ENCODE data around the gene DEFB118.
"Not testable (repeated sequence)": the region's sequence is repeated elsewhere in the genome, so short reads cannot be mapped to it uniquely, and the experiment has no call there.

The DEFB118 gene, protein sequence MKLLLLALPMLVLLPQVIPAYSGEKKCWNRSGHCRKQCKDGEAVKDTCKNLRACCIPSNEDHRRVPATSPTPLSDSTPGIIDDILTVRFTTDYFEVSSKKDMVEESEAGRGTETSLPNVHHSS

DNA sequence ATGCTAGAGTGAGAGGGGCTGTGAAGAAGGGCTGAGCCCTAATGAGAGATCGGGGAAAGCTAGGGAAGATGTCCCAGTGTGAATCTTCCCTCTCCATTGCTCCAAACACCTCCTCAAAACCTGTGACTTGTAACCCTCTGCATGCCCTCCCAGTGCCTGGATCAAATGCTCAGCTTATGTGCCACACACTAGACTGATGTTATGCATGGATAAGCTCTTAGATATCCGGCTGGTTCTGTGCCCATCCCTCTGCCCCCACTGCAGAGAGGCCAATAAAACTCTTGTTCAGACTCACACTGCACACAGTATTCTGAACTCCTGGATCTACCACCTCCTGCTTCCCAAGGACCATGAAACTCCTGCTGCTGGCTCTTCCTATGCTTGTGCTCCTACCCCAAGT lies at the start of gene DEFB118:
TSS of gene DEFB118 (plus strand) at position 301 of the 400 bp plus-strand sequence. CDS start at position 351, 50 bp downstream.
- FAIRE-seq (no peak), DNase-seq (ENCODE audit: extremely low spot score, insufficient read length, low read depth) (no peak)

DNA sequence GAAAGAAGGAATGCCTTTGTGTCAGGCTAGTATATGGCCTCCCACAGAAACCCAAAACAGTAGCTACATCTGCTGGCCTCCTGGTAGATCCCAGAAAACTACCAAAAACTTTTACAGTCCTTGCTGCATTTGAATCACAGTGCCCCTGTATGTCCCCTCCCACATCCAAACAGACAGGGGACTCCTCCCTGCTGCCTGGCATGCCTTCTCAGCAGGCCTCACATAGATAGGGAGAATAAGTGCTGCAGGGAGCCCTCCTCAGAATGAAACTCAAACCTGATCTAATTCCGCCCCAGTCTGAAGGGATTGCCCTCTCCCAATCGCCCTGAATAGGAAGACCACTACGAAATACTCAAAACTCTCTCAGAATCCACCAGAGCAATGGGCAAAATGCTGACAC lies 45.9 kb upstream of the DEFB118 start:
- DNase-seq (ENCODE audit: extremely low spot score, insufficient read length, low read depth) (no peak), FAIRE-seq (no peak)

DNA sequence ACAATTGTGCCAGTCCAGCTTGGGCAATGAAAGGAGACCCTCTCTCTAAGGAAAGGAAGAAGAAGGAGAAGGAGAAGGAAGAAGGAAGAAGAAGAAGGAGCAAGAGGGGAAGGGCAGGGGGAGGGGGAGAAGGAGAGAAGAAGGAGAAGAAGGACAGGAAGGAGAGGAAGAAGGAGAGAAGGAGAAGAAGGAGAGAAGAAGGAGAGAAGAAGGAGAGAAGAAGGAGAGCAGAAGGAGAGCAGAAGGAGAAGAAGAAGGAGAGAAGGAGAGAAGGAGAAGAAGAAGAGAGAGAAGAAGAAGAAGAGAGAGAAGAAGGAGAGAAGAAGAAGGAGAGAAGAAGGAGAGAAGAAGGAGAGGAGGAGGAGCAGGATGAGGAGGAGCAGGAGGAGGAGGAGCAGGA lies 37.5 kb upstream of the DEFB118 start:
- no peak for FAIRE-seq
- no peak for DNase-seq (ENCODE audit: extremely low spot score, insufficient read length, low read depth)

DNA sequence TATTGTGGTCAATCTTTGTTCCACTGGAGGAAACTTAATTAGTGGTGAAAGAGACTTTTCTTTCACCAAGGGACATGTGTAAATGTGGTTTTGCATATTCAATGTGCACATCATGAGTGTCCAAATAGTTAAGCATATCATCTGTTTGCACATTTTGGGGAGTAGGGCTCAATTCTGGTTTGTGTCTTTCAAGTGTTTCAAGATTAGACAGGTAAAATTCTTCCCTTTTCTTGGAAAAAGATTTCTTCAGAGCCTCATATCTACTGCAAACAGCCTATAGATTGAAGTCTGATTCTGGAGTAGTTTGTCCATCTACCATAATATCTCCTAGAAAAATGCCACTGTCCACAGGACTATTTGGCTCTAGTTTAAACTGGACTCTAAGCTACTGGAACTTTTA lies 26.9 kb upstream of the DEFB118 start:
- DNase-seq (ENCODE audit: extremely low spot score, insufficient read length, low read depth) = no peak
- FAIRE-seq = no peak

DNA sequence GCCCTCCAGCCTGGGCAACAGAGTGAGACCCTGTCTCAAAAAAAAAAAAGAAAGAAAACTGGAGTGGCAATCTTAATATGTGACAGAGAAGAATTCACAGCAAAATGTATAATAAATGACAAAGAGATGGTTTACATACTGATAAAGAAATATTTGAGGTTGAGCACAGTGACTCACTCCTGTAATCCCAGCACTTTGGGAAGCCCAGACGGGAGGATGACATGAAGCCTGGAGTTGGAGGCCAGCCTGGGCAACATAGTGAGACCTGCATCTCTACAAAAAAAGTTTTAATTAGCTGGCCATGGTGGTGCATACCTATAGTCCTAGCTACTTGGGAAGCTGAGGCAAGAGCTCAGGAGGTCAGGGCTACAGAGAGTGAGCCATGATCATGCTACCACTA lies 12.4 kb upstream of the DEFB118 start:
- no peak for DNase-seq (ENCODE audit: extremely low spot score, insufficient read length, low read depth)
- FAIRE-seq = no peak

DNA sequence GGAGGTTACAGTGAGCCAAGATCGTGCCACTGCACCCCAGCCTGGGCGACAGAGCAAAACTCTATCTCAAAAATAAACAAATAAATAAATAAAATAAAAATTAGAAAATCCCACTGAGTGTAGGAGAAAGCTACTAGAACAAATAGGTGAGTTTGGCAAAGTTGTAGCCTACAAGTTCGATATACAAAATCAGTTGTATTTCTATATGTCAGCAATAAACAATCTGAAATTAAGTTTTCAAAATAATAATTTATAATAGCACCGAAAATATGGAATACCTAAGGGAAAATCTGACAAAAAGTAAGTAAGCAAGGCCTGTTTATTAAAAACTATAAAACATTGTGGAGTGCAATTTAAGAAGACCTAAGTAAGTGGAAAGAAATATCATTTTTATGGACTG lies 5.1 kb upstream of the DEFB118 start:
- DNase-seq (ENCODE audit: extremely low spot score, insufficient read length, low read depth) (no peak), FAIRE-seq (no peak)

DNA sequence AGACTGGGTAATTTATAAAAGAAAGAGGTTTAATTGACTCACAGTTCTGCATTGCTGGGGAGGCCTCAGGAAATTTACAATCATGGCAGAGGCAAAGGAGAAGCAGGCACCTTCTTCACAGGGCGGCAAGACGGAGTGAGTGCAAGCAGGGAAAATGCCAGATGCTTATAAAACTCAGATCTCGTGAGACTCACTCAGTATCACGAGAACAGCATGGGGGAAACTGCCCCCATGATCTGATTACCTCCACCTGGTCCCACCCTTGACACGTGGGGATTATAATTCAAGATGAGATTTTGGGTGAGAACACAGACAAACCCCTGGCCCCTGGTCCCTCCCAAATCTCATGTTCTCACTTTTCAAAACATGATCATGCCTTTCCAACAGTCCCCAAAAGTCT lies 4.1 kb upstream of the DEFB118 start:
- not testable (repeated sequence) for DNase-seq (ENCODE audit: extremely low spot score, insufficient read length, low read depth); FAIRE-seq

DNA sequence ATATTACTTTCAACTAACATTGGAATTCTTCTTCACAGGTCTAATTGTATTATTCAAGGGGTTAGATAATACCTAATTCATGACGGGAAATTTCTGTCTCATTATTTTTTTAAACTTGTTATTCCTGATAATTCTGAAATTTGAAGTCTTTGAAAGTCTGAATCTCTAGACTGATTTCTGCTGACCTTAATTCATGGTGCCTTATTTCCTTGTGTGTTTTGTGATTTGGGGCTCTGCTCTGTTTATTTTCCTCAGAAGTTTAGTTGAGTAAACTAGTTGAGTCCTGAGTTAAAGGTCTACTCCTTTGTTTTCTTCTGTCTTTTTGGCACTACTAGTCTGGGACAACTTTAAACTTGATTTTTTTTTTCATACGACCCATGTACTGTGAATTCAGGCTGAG lies 5.9 kb downstream of the DEFB118 start:
- no peak for DNase-seq (ENCODE audit: extremely low spot score, insufficient read length, low read depth)
- FAIRE-seq = no peak

DNA sequence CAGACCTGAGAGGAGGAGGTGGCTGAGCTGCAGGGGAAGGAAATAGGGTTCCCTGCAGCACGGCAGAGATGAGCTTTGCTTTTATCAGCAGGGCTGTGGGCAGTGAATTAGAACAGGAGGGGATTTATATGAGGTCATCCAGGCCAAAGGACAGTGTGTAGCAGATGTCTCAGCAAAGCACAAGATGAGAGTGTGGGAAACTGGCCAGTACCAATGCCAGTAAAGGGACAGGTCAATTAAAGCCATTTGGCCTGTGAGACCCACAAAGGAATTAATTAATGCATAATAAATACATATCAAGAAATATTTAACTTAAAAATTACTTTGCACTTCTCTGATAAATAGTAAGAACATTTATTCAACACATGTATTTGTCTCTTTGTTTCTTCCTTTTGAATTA lies 22.1 kb downstream of the DEFB118 start, which contains the start of gene DEFB119:
TSS of gene DEFB119 (minus strand) at position 101 of the 400 bp plus-strand sequence. CDS start 107 bp downstream, outside the sequence.
- FAIRE-seq (no peak), DNase-seq (ENCODE audit: extremely low spot score, insufficient read length, low read depth) (no peak)

DNA sequence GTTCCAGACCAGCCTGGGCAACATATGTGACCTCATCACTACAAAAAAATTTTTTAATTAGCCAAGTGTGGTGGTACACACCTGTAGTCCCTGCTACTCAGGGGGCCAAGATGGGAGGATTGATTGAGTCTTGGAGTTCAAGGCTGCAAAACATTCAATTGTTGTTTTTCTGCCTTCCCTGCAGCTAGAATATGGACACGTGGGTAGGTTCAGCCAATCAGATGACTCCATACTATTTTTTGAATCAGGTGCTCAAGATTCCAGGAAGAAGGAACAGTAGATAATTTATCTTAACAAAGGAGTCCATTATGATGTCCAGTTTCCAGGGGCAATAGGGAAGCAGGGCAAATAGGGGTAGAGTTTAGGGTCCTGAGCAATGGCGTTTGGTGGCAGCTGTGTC lies 24.4 kb downstream of the DEFB118 start:
- FAIRE-seq (no peak), DNase-seq (ENCODE audit: extremely low spot score, insufficient read length, low read depth) (no peak)

DNA sequence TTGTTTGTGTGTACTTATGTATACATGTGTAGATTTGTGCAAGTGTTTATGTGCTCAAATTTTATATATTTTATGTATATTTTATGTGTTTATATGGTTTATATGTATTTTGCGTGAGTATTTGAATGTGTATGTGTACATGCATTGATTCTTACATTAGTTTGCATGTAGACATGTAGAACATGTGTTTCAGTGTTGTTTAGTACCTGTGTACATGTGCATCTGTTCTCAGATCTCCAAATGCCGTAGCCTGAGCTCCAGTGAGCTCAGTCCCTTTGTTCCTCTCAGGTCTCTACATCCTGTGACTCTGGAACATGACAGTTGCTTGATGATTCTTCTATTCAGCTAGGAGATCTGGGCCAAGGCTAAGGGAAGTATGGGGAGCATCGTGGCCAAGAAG lies 26.5 kb downstream of the DEFB118 start:
- no peak for FAIRE-seq
- DNase-seq (ENCODE audit: extremely low spot score, insufficient read length, low read depth) = no peak

DNA sequence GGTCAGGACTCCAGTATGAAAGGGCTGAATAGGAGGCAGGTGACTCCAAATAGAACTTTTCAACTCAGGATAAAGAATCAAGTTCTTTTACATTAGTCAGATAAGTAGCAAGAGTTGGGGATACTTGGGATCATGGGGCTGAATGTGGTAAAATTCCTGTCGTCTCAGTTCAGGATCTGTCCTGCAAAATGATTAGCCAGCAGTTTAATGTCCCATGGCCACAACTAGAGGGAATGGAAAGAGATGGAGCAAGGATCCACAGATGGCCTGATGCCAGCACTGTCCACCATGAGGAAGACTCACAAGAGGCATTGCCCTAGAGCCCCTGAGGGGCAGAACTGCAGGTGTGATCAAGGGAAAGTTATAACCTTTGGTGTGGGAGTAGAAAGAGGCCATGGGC lies 35.5 kb downstream of the DEFB118 start:
- no peak for FAIRE-seq
- no peak for DNase-seq (ENCODE audit: extremely low spot score, insufficient read length, low read depth)

DNA sequence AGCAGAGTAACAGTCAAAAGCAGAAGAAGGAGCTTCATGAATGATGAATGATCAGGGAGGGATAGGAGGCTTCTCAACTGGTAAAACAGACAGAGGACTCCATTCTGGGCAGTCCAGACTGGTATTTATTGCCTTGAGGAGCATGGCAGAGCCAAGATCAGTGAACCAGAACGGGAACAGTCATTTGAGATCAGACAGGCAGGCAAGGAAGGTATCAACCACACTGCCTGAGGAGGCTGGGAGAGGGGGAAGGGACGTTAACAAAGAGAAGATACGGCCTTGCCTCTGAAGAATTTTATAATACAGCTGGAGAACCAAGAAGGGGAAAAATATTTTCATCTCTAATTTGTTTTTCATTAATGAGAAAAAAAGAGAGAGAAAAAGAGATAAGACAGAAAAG lies 37.7 kb downstream of the DEFB118 start, which contains the start of gene DEFB121:
TSS of gene DEFB121 (minus strand) at position 101 of the 400 bp plus-strand sequence. CDS start at position 38, 63 bp downstream.
- FAIRE-seq (no peak), DNase-seq (ENCODE audit: extremely low spot score, insufficient read length, low read depth) (no peak)

DNA sequence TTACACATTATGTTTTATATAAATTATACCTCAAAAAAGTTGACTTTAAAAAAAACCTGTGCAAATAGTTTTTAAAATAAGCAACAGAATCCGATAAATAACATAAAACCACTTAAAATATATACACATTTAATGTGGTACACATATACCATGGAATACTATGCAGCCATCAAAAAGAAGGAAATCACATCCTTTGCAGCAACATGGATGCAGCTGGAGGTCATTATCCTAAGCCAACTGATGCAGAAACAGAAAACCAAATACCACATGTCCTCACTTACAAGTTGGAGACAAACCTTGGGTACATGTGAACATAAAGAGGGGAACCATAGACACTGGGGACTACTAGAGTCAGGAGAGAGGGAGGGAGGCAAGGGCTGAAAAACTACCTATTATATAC lies 41.6 kb downstream of the DEFB118 start:
- no peak for FAIRE-seq
- DNase-seq (ENCODE audit: extremely low spot score, insufficient read length, low read depth) = no peak

DNA sequence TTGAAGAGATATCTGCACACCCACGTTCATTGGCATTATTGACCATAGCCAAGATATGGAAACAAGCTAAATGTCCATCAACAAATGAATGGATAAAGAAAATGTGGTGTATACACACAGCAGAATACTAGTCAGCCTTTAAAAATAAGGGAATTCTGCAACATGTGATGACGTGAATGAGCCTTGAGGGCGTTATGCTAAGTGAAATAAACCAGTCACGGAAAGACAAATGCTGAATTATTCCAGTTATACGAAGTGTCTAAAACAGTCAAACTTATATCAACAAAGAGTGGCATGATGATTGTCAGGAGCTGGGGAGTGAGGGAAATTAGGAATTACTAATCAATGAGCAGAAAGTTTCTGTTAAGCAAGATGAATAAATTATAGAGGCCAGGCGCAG lies 46.0 kb downstream of the DEFB118 start:
- FAIRE-seq (no peak), DNase-seq (ENCODE audit: extremely low spot score, insufficient read length, low read depth) (no peak)

DNA sequence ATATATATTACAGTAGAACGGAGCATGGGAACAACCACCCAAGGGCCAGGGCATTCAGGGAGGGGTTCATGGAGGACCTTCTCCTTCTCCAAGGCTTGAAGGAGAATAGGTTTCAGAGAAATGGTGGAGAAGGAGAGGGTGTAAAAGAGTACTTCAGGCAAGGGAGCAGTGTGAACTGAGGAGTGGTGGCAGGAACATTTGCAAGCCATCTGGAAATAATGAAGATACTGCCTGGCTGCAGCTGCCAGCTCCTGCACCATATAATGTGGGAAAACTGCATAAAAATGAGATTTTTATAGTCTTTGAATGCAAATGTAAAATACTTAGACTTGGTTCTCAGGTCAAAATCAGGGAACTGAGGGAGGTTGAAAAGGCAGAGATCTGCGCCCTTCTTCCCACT lies 47.3 kb downstream of the DEFB118 start:
- DNase-seq (ENCODE audit: extremely low spot score, insufficient read length, low read depth) (no peak), FAIRE-seq (no peak)

DNA sequence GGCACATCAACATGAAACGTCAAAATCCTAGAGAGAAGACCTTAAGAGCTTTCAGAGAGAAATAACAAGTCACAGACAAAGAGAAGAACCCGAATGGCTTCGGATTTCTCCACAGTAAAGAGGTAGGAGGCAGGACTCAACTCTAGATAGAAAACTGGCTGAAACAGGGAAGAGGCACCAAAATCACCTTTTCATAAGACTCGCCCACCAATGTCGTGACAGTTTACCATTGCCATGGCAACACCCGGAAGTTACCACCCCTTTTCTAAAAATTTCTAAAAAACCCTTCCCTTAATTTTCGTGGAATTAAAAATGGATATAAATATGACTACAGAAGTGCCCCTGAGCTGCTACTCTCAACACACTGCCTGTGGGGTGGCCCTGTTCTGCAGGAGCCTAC lies 49.9 kb downstream of the DEFB118 start:
- no peak for FAIRE-seq
- no peak for DNase-seq (ENCODE audit: extremely low spot score, insufficient read length, low read depth)
